IMR-90 (cell line): ENCODE data around the gene MGLL. TPM values are rescaled to one million over a fixed set of nuclear protein-coding genes. Genes with fewer than 3 reads are reported as not detected.

ENCODE experiments used
- ATAC-seq: fragments of 200-7000 bp; cut with Tn5 transposase; 2 replicates; pipeline ENCODE4 v1.9.1; 2020; ENCODE audit warnings: low read depth, mild to moderate bottlenecking, moderate library complexity
- BruUV-seq: library from RNA; stranded (reverse); fragments of 400-500 nt; replicated peaks from 2 replicates; lab custom pipeline; 2021; lab: Mats Ljungman, UMichigan
- CTCF ChIA-PET: fragments of 300-600 bp; formaldehyde crosslinking; extraction: SDS; loops from one replicate; lab custom pipeline; 2021; ENCODE audit warnings: antibody characterized with exemption; lab: Yijun Ruan, JAX
- POLR2A ChIA-PET: fragments of 300-600 bp; sonication (Branson Sonifier 250); formaldehyde crosslinking; loops from one replicate; lab custom pipeline; 2022; ENCODE audit warnings: antibody characterized with exemption; ENCODE audit not compliant: unreplicated experiment; lab: Charles Lee
- DNase-seq: peaks from one replicate; pipeline ENCODE4 v3.0.0; 2013
- H2AFZ ChIP-seq: replicated peaks from 2 replicates; pipeline ENCODE3; 2013; ENCODE audit warnings: low read length, mild to moderate bottlenecking; ENCODE audit not compliant: poor library complexity
- H2AK5ac ChIP-seq: 2 replicates; pipeline ENCODE4 v1.6.1; 2013; ENCODE audit warnings: low read depth, low read length, inconsistent platforms
- H2AK9ac ChIP-seq: replicated peaks from 2 replicates; pipeline ENCODE3; 2013; ENCODE audit warnings: mild to moderate bottlenecking, low read depth, low read length, moderate library complexity; ENCODE audit not compliant: poor library complexity
- H2BK120ac ChIP-seq: 2 replicates; pipeline ENCODE4 v1.6.1; 2013; ENCODE audit warnings: low read depth, low read length, inconsistent platforms
- H2BK15ac ChIP-seq: 3 replicates; pipeline ENCODE4 v1.6.1; 2013; ENCODE audit warnings: low read depth, low read length, inconsistent platforms
- H2BK20ac ChIP-seq: 2 replicates; pipeline ENCODE4 v1.6.1; 2013; ENCODE audit warnings: low read depth, mild to moderate bottlenecking, inconsistent platforms, low read length, moderate library complexity
- H2BK5ac ChIP-seq: 2 replicates; pipeline ENCODE4 v1.6.1; 2013; ENCODE audit warnings: mild to moderate bottlenecking, low read depth, low read length, inconsistent platforms; ENCODE audit not compliant: poor library complexity, severe bottlenecking
- H3K14ac ChIP-seq: replicated peaks from 2 replicates; pipeline ENCODE4 v1.6.1; 2013; ENCODE audit warnings: low read depth, low read length, inconsistent platforms
- H3K18ac ChIP-seq: 2 replicates; pipeline ENCODE4 v1.6.1; 2013; ENCODE audit warnings: low read depth, low read length, control low read depth
- H3K23ac ChIP-seq: 2 replicates; pipeline ENCODE4 v1.6.1; 2013; ENCODE audit warnings: low read depth, low read length, inconsistent platforms
- H3K27ac ChIP-seq: 2 replicates; pipeline ENCODE4 v1.5.1; 2013; ENCODE audit warnings: mild to moderate bottlenecking, control low read depth, low read length; ENCODE audit not compliant: insufficient read depth
- H3K27me3 ChIP-seq: 2 replicates; pipeline ENCODE4 v1.6.1; 2013; ENCODE audit warnings: low read length; ENCODE audit not compliant: control insufficient read depth, insufficient read depth
- H3K36me3 ChIP-seq: 2 replicates; pipeline ENCODE4 v1.6.1; 2013; ENCODE audit warnings: low read length, mixed read lengths; ENCODE audit not compliant: control insufficient read depth, insufficient read depth
- H3K4ac ChIP-seq: 2 replicates; pipeline ENCODE4 v1.6.1; 2013; ENCODE audit warnings: low read depth, low read length, inconsistent platforms
- H3K4me1 ChIP-seq: 2 replicates; pipeline ENCODE4 v1.6.1; 2013; ENCODE audit warnings: low read length, mixed read lengths; ENCODE audit not compliant: control insufficient read depth, insufficient read depth
- H3K4me2 ChIP-seq: 2 replicates; pipeline ENCODE4 v1.6.1; 2013; ENCODE audit warnings: low read depth, mild to moderate bottlenecking, control low read depth, low read length, moderate library complexity
- H3K4me3 ChIP-seq: 2 replicates; pipeline ENCODE4 v1.5.1; 2013; ENCODE audit warnings: low read depth, mild to moderate bottlenecking, control low read depth, low read length, moderate library complexity; ENCODE audit not compliant: insufficient read depth
- H3K56ac ChIP-seq: 2 replicates; pipeline ENCODE4 v1.6.1; 2013; ENCODE audit warnings: low read length, inconsistent platforms; ENCODE audit not compliant: insufficient read depth; ENCODE audit errors: extremely low read depth
- H3K79me1 ChIP-seq, 2 experiments: 2 replicates each; pipeline ENCODE4 v1.6.1; 2013; ENCODE audit warnings: low read length in 2 of 2, inconsistent platforms in 1 of 2, low read depth in 1 of 2
- H3K9ac ChIP-seq: 2 replicates; pipeline ENCODE4 v1.6.1; 2013; ENCODE audit warnings: low read depth, low read length, control low read depth
- H3K9me1 ChIP-seq: 2 replicates; pipeline ENCODE4 v1.6.1; 2013; ENCODE audit warnings: low read length, inconsistent platforms; ENCODE audit not compliant: insufficient read depth
- H3K9me3 ChIP-seq: 2 replicates; pipeline ENCODE4 v1.6.1; 2013; ENCODE audit warnings: low read length; ENCODE audit not compliant: control insufficient read depth, insufficient read depth
- H4K20me1 ChIP-seq: 2 replicates; pipeline ENCODE4 v1.6.1; 2013; ENCODE audit warnings: low read length, inconsistent platforms; ENCODE audit not compliant: insufficient read depth
- H4K5ac ChIP-seq: 2 replicates; pipeline ENCODE4 v1.6.1; 2013; ENCODE audit warnings: mild to moderate bottlenecking, low read depth, low read length, control low read depth
- H4K8ac ChIP-seq, 2 experiments: 2 replicates each; pipeline ENCODE4 v1.6.1; 2013; ENCODE audit warnings: low read depth in 2 of 2, low read length in 2 of 2, control low read depth in 1 of 2, inconsistent platforms in 1 of 2
- H4K91ac ChIP-seq: 2 replicates; pipeline ENCODE4 v1.6.1; 2013; ENCODE audit warnings: low read depth, low read length, inconsistent platforms; ENCODE audit not compliant: insufficient read depth
- BHLHE40 ChIP-seq: fragments of 150-350 bp; IDR thresholded peaks from 2 replicates; pipeline ENCODE4 v1.6.1; 2016; ENCODE audit warnings: mild to moderate bottlenecking, low read depth, low read length
- CEBPB ChIP-seq: IDR thresholded peaks from 2 replicates; pipeline ENCODE4 v1.6.1; 2012; ENCODE audit warnings: low read depth, low read length, improper control_type of control experiment
- CHD1 ChIP-seq: IDR thresholded peaks from 2 replicates; pipeline ENCODE4 v1.6.1; 2012; ENCODE audit warnings: low read depth, low read length, improper control_type of control experiment
- FOS ChIP-seq: fragments of 150-350 bp; IDR thresholded peaks from 2 replicates; pipeline ENCODE4 v1.6.1; 2016; ENCODE audit warnings: low read depth, low read length
- MAFK ChIP-seq: IDR thresholded peaks from 2 replicates; pipeline ENCODE4 v1.6.1; 2012; ENCODE audit warnings: low read depth, low read length, improper control_type of control experiment
- MAZ ChIP-seq: IDR thresholded peaks from 2 replicates; pipeline ENCODE4 v1.6.1; 2012; ENCODE audit warnings: low read depth, mild to moderate bottlenecking, low read length, improper control_type of control experiment, moderate library complexity, borderline replicate concordance
- NFE2L2 ChIP-seq: fragments of 150-350 bp; IDR thresholded peaks from 2 replicates; pipeline ENCODE4 v1.6.1; 2016; ENCODE audit warnings: low read depth, mild to moderate bottlenecking, low read length
- POLR2A ChIP-seq: IDR thresholded peaks from 2 replicates; pipeline ENCODE4 v1.6.1; 2012; ENCODE audit warnings: mild to moderate bottlenecking, low read depth, low read length
- RAD21 ChIP-seq: IDR thresholded peaks from 2 replicates; pipeline ENCODE4 v1.6.1; 2012; ENCODE audit warnings: low read length, improper control_type of control experiment
- RCOR1 ChIP-seq: IDR thresholded peaks from 2 replicates; pipeline ENCODE4 v1.6.1; 2012; ENCODE audit warnings: mild to moderate bottlenecking, low read length, improper control_type of control experiment; ENCODE audit not compliant: insufficient replicate concordance
- RFX5 ChIP-seq: IDR thresholded peaks from 2 replicates; pipeline ENCODE4 v1.8.0; 2012; ENCODE audit warnings: low read depth, mild to moderate bottlenecking, low read length, moderate library complexity
- WGBS, 2 experiments: methylation state at CpG; one replicate each; pipeline versions ENCODE4 v1.1.5 to v1.1.7; 2013; ENCODE audit warnings: missing lambda C conversion rate in 2 of 2; ENCODE audit not compliant: insufficient read length in 1 of 2; ENCODE audit errors: extremely low coverage in 2 of 2; 5-methylcytosine and 5-hydroxymethylcytosine counted together
- dilution Hi-C: fragments of 300-500 bp; cut with HindIII; formaldehyde crosslinking; loops from one replicate; pipeline ENCODE4 v1.14.3; 2018; ENCODE audit warnings: low sequenced_read_pairs; ENCODE audit not compliant: unreplicated experiment
- in situ Hi-C: fragments of 300-500 bp; cut with MboI; formaldehyde crosslinking; loops from 3 replicates; pipeline ENCODE4 v1.14.3; 2019; ENCODE audit warnings: low sequenced_read_pairs, inconsistent platforms, mixed read lengths
- intact Hi-C: fragments of 100-400 bp; cut with micrococcal nuclease; formaldehyde crosslinking; loops from 2 replicates; pipeline ENCODE4 v1.10.0; 2022
- polyA plus RNA-seq, 3 experiments: library from polyadenylated mRNA; depleted of rRNA; stranded (reverse); fragments of >200 nt; gene quantifications; 2 replicates each; pipeline ENCODE4 v1.2.3, GENCODE V29; 2012; ENCODE audit warnings: low replicate concordance in 1 of 3
- total RNA-seq: library from RNA; depleted of rRNA; stranded (reverse); fragments of >200 nt; gene quantifications from 2 replicates; pipeline ENCODE4 v1.2.3, GENCODE V29; 2012
- TF ChIP-seq, protein P1 (sequence below): conservative IDR thresholded peaks from 2 replicates; pipeline ENCODE4 v1.5.1; 2012; ENCODE audit warnings: mild to moderate bottlenecking, low read depth, low read length, improper control_type of control experiment
- TF ChIP-seq, protein P2 (sequence below): fragments of 150-350 bp; IDR thresholded peaks from 2 replicates; pipeline ENCODE4 v1.6.1; 2016; ENCODE audit warnings: low read depth, mild to moderate bottlenecking, low read length, moderate library complexity, borderline replicate concordance
- TF ChIP-seq, protein P3 (sequence below): fragments of 150-350 bp; IDR thresholded peaks from 2 replicates; pipeline ENCODE4 v1.6.1; 2017; ENCODE audit warnings: mild to moderate bottlenecking, antibody characterized with exemption, low read length, low read depth

The MGLL gene
- total and polyA plus RNA-seq, 2 of the 4 experiments (the other 2 are of a cell fraction): 23.7 to 60.6 TPM

DNA sequence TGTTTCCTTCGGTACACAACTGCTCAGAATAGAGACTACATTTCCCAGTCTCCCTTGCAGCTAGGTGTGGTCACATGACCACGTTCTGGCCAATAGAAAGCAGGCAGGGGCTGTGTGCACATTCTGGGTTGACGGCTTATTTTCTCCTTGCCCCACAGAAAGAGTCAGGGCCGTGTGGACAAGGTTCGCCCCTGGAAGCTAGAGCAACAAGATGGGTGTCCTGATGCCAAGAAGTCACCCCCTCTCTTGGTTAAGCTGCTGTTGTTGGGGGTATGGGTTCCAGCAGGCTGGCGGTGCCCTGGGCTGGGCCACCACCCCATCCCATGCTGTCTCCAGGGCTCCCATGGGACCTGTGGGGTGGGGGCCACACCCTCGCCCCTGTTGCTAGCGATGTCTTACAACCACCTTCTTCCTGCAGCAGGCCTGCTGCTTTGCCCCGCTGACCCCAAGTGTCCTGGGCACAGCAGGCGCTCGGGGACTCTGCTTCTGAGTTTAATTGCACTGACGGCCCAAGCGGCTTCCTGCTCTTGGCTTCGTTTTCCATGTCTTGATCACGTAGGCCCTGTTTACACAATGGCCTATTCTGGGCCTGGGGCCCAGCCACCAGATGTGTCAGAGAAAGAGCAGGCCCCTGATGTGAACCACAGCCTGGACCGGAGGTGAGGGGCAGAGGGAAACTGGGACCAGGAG, 124.6 kb downstream of the MGLL start:
- Histone ChIP-seq H2BK120ac (peak overlapping the region; percentile 95), H3K4me3 (no peak overlapping the region), H4K8ac (peak overlapping the region; percentile 71 to 97), H3K23ac (peak overlapping the region; percentile 82), H3K56ac (peak overlapping the region; percentile 52; the same call in 1 of the 2 replicates), H3K36me3 (peaks cover 4% of the 10 kb centered on the region; the same call in 1 of the 2 replicates), H3K18ac (peak overlapping the region; percentile 84), H4K91ac (peak overlapping the region; percentile 94), H3K4me2 (peak overlapping the region; percentile 51), H3K27me3 (no peaks in the 10 kb centered on the region), H3K4ac (peak overlapping the region; percentile 96), H3K27ac (peak overlapping the region; percentile 88), H4K5ac (peak overlapping the region; percentile 79), H2AK9ac (peak overlapping the region; percentile 93), H2AFZ (peak overlapping the region; percentile 90), H3K9me3 (no peaks in the 10 kb centered on the region), H2BK5ac (peak overlapping the region; percentile 94), H3K79me1 (peaks cover 0 to 49% of the 10 kb centered on the region in 2 experiments; a peak in 2 of 4 replicates), H2AK5ac (peak overlapping the region; percentile 96), H3K9ac (peak overlapping the region; percentile 44; the same call in 1 of the 2 replicates), H4K20me1 (no peaks in the 10 kb centered on the region; the same call in 1 of the 2 replicates), H2BK20ac (peak overlapping the region; percentile 97), H2BK15ac (peak overlapping the region; percentile 93; the same call in 2 of the 3 replicates), H3K9me1 (peaks cover 26% of the 10 kb centered on the region), H3K4me1 (peaks cover 30% of the 10 kb centered on the region), H3K14ac (peak overlapping the region; percentile 84)
- ChIA-PET CTCF (interaction anchor here (1.0 to 2.4 kb wide), 10 partner anchors 9 to 134 kb away, joined by 3 to 6 read pairs (median 5); partner anchors contain the start of gene MGLL), POLR2A (no interaction called here)
- BruUV-seq: no TSS peak
- DNase-seq (peak; percentile 90), ATAC-seq (peak; percentile 77)
- intact Hi-C loops (loop anchor here (2.0 kb wide), 1 partner anchor 93 kb away; no protein-coding TSS in a partner anchor), dilution Hi-C loops (no loop called here), in situ Hi-C loops (no loop called here)
- WGBS, 2 experiments: 13% methylated on average over 7 of the region's 16 CpGs; no CpG with 5 or more reads in 1 of the 2 experiments
- no peak for TF ChIP-seq POLR2A
- TF ChIP-seq CHD1: no peak
- no peak for TF ChIP-seq RCOR1
- TF ChIP-seq, protein P1, sequence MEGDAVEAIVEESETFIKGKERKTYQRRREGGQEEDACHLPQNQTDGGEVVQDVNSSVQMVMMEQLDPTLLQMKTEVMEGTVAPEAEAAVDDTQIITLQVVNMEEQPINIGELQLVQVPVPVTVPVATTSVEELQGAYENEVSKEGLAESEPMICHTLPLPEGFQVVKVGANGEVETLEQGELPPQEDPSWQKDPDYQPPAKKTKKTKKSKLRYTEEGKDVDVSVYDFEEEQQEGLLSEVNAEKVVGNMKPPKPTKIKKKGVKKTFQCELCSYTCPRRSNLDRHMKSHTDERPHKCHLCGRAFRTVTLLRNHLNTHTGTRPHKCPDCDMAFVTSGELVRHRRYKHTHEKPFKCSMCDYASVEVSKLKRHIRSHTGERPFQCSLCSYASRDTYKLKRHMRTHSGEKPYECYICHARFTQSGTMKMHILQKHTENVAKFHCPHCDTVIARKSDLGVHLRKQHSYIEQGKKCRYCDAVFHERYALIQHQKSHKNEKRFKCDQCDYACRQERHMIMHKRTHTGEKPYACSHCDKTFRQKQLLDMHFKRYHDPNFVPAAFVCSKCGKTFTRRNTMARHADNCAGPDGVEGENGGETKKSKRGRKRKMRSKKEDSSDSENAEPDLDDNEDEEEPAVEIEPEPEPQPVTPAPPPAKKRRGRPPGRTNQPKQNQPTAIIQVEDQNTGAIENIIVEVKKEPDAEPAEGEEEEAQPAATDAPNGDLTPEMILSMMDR: no peak
- TF ChIP-seq CEBPB: no peak; the same call in 1 of the 2 replicates
- TF ChIP-seq, protein P2, sequence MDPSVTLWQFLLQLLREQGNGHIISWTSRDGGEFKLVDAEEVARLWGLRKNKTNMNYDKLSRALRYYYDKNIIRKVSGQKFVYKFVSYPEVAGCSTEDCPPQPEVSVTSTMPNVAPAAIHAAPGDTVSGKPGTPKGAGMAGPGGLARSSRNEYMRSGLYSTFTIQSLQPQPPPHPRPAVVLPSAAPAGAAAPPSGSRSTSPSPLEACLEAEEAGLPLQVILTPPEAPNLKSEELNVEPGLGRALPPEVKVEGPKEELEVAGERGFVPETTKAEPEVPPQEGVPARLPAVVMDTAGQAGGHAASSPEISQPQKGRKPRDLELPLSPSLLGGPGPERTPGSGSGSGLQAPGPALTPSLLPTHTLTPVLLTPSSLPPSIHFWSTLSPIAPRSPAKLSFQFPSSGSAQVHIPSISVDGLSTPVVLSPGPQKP: no peak
- TF ChIP-seq MAFK: no peak
- TF ChIP-seq RFX5: no peak
- TF ChIP-seq MAZ: no peak
- TF ChIP-seq BHLHE40: no peak
- TF ChIP-seq FOS: 0 out of 2 replicates have a peak, but pooled peaks have one; percentile 4
- TF ChIP-seq NFE2L2: no peak
- TF ChIP-seq RAD21: 0 out of 2 replicates have a peak, but pooled peaks have one; percentile 13
- TF ChIP-seq, protein P3, sequence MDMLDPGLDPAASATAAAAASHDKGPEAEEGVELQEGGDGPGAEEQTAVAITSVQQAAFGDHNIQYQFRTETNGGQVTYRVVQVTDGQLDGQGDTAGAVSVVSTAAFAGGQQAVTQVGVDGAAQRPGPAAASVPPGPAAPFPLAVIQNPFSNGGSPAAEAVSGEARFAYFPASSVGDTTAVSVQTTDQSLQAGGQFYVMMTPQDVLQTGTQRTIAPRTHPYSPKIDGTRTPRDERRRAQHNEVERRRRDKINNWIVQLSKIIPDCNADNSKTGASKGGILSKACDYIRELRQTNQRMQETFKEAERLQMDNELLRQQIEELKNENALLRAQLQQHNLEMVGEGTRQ: peak; percentile 95
